Activated naive CD4-positive, alpha-beta T cell treated with anti-CD3 and anti-CD28 coated beads, Interleukin-2, amount 10 ng/mL, durations not matched to agents 5 hours and 36 hours (primary cell): Measurements from ENCODE around the gene MARCHF11. TPM values are rescaled to one million over a fixed set of nuclear protein-coding genes. Genes with fewer than 3 reads are reported as not detected.

Experiments used
- total RNA-seq, 2 experiments: library from RNA; stranded (reverse); gene quantifications; one replicate each; pipeline ENCODE4 v1.2.3, GENCODE V29; 2021

The MARCHF11 gene, protein sequence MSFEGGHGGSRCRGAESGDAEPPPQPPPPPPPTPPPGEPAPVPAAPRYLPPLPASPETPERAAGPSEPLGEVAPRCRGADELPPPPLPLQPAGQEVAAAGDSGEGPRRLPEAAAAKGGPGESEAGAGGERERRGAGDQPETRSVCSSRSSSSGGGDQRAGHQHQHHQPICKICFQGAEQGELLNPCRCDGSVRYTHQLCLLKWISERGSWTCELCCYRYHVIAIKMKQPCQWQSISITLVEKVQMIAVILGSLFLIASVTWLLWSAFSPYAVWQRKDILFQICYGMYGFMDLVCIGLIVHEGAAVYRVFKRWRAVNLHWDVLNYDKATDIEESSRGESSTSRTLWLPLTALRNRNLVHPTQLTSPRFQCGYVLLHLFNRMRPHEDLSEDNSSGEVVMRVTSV
- total RNA-seq = not detected

DNA sequence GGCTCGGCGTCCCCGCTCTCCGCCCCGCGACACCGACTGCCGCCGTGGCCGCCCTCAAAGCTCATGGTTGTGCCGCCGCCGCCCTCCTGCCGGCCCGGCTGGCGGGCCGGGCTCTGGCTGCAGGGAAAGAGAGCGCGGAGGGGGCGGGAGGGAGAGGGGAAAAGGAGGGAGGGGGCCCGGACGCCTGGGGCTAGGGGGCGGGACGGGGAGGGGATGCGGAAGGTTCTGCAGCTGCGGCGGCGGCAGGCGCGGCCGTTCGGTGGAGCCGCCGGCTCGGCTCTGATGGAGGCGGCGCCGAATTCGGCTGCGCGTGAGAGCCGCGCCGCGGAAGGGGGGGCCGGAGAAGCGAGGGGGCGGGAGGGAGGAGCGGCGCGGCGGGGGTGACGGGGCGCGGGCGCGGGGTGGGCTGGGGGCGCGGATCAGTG, at the start of gene MARCHF11:
Gene MARCHF11 (minus strand): TSS at position 281 of the 425 bp plus-strand sequence. CDS start 216 bp downstream, at position 65.

